GM06990 (cell line): ENCODE data around the gene DNAH9.
"Not testable (repeated sequence)": the region's sequence is repeated elsewhere in the genome, so short reads cannot be mapped to it uniquely, and the experiment has no call there.

Source experiments
- DNase-seq: peaks from one replicate; pipeline ENCODE4 v3.0.0-alpha.2; 2011; ENCODE audit not compliant: insufficient read length; ENCODE audit errors: extremely low read depth
- H3K27me3 ChIP-seq: replicated peaks from 2 replicates; pipeline ENCODE4 v1.6.0; 2011; ENCODE audit warnings: low read length; ENCODE audit not compliant: control insufficient read depth, insufficient read depth
- H3K36me3 ChIP-seq: 2 replicates; pipeline ENCODE4 v1.5.1; 2011; ENCODE audit warnings: low read length; ENCODE audit not compliant: control insufficient read depth, insufficient read depth
- H3K4me3 ChIP-seq: replicated peaks from 2 replicates; pipeline ENCODE4 v1.5.1; 2011; ENCODE audit warnings: low read depth, mild to moderate bottlenecking, control low read depth, low read length
- TF ChIP-seq, protein P1 (sequence below): IDR thresholded peaks from 2 replicates; pipeline ENCODE4 v1.5.1; 2011; ENCODE audit warnings: low read length, control low read depth, mild to moderate bottlenecking, inconsistent platforms; ENCODE audit not compliant: insufficient read depth, poor library complexity, severe bottlenecking

The DNAH9 gene

DNA sequence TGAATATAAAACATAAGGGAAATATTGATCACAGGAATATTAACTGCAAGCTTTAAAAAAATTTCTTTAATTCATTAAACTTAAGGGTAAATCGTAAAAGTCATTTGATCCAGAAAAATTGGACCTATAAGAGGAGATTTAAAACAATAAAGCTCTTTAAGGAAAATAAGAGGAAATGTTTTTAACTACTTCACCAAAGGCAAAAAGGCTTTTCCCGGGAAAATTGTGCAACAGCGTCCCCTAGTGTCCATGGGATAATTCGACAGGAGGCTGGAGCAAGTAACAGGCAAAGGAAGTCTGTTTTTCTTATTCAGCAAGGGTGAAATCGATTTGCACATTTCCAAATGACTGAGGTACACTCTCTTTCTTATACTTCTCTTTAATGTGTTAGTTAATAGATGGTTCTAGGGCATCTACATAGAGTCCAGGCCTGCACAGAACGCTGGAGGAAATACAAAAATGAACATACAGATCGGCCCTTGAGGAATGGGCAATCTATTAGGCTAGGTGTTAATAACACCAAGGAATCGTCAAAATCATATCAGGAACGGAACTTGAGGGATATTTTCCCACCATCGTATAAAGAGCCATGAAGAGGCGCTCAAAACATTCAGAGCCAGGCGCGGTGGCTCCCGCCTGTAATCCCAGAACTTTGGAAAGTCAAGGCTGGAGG, 337.6 kb downstream of the DNAH9 start:
- DNase-seq = no peak
- no peaks in the 10 kb centered on the region for H3K36me3 ChIP-seq

DNA sequence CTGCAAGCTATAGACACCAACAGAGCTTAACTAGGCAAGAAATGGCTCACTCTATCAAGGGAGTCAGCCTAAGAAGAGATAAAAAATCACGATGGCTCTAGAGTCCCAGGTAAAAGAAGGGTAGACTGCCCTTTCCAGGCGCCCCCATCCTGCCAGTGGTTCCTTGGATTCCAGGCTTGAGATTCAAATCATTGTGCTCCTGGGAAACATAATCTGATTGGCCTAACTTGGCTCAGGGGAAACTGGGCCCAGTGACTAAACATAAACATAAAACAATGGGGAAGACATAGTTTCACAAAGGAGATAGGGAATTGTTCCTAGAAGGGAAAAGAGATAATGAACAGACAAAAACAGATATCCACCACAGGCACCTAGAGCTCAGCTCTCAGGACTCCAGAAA, 342.6 kb downstream of the DNAH9 start:
- Histone ChIP-seq H3K27me3 (no peaks in the 10 kb centered on the region), H3K4me3 (no peak overlapping the region), H3K36me3 (no peaks in the 10 kb centered on the region)
- TF ChIP-seq, protein P1, sequence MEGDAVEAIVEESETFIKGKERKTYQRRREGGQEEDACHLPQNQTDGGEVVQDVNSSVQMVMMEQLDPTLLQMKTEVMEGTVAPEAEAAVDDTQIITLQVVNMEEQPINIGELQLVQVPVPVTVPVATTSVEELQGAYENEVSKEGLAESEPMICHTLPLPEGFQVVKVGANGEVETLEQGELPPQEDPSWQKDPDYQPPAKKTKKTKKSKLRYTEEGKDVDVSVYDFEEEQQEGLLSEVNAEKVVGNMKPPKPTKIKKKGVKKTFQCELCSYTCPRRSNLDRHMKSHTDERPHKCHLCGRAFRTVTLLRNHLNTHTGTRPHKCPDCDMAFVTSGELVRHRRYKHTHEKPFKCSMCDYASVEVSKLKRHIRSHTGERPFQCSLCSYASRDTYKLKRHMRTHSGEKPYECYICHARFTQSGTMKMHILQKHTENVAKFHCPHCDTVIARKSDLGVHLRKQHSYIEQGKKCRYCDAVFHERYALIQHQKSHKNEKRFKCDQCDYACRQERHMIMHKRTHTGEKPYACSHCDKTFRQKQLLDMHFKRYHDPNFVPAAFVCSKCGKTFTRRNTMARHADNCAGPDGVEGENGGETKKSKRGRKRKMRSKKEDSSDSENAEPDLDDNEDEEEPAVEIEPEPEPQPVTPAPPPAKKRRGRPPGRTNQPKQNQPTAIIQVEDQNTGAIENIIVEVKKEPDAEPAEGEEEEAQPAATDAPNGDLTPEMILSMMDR = no peak
- no peak for DNase-seq

More for the DNA sequence above, 337.6 kb downstream of the DNAH9 start:
- Histone ChIP-seq H3K27me3 (no peaks in the 10 kb centered on the region), H3K4me3 (no peak overlapping the region)
- TF ChIP-seq, protein P1 = peak; percentile 66

DNA sequence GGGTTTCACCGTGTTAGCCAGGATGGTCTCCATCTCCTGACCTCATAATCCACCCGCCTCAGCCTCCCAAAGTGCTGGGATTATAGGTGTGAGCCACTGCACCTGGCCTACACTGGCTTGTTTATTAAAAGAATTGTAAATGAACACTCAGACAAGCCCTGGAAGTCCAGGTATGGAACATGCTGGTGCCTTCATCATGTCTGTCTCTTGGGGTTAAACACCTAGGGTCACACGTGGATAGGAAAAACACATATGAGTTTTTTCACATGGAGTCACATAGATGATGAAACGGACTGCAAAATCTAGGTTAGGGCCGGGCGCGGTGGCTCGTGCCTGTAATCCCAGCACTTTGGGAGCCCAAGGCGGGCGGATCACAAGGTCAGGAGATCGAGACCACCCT, 344.8 kb downstream of the DNAH9 start:
- H3K4me3 ChIP-seq, H3K36me3 ChIP-seq, H3K27me3 ChIP-seq, DNase-seq: not testable (repeated sequence)

DNA sequence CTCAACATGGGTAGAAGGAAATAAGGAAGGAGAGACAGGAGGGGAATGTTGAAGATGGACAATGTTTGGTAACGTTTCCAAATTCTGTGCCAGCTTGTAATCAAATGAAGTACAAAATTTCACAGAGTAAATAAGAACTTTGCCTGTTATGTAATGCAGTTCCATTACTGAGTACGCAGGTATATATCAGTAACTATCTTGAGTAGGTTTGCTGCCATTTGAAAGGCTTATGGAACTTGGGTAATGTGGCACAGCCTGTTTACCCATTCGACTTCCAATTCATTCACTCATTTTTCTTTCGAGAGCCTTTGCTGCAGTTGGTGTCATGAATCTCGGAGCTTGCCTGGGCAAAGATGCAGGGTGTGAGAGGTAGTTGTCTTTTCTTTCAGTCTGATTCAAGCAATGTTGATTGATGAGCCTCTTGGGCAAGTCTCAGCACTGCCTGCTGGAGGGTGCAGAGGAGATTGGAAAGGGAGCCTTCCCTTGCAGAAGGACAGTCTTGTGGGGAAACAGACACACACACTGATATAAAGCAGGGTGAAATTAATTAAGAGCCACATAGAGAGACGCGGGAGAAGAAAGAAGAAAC, 345.6 kb downstream of the DNAH9 start:
- H3K36me3 ChIP-seq = no peaks in the 10 kb centered on the region
- no peak for DNase-seq
- TF ChIP-seq, protein P1 = no peak
- H3K4me3 ChIP-seq = no peak overlapping the region
- H3K27me3 ChIP-seq = no peaks in the 10 kb centered on the region

DNA sequence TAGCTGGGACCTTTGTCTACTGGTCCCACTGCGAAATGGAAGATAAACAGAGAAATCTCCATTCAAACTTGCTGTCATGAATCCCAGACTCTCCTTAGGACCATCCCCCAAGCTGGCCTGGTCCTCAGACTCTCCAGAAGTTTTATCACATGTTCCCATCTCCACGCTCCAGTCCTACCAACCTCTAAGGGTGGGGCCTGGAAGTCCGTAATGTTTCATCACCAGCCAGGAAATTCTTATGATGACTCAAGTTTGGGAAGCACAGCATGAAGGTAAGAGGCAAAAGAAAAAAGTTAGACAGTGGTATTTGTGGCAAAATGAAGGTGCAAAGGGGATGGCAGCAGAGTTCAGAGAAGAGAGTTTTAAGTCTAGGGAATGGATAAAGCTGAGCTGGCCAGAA, 346.3 kb downstream of the DNAH9 start:
- Histone ChIP-seq H3K27me3 (no peaks in the 10 kb centered on the region), H3K36me3 (no peaks in the 10 kb centered on the region), H3K4me3 (no peak overlapping the region)
- TF ChIP-seq, protein P1 = no peak
- no peak for DNase-seq

GRCh38 chr17:11948789-11949188, 350.5 kb downstream of the DNAH9 start:
- Histone ChIP-seq H3K4me3 (no peak overlapping the region), H3K36me3 (no peaks in the 10 kb centered on the region), H3K27me3 (no peaks in the 10 kb centered on the region)
- TF ChIP-seq, protein P1 = no peak
- DNase-seq = no peak

DNA sequence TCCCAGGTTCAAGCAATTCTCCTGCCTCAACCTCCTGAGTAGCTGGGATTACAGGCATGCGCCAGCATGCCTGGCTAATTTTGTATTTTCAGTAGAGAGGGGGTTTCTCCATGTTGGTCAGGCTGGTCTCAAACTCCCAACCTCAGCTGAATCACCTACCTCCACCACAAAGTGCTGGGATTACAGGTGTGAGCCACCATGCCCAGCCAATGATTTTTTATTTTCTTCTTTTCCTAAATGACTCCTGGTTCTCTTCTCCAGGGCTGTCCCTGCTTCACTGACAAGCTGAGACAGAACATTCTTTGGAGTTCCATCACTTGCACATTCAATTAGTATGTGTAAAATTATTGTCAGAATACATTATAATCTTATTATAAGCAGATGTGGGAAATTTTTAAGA, 351.3 kb downstream of the DNAH9 start:
- not testable (repeated sequence) for H3K36me3 ChIP-seq, H3K4me3 ChIP-seq, DNase-seq, H3K27me3 ChIP-seq
